Measurements from ENCODE around the gene KCNE3.

The KCNE3 gene

GRCh38 chr11:74447720-74448119 lies 19.6 kb downstream of the KCNE3 start:
- H4K20me1 ChIP-seq: no peaks in the 10 kb centered on the region
- H3K4me1 ChIP-seq: peaks cover 14% of the 10 kb centered on the region
- no peak overlapping the region for H3K27ac ChIP-seq
- no peak for TF ChIP-seq Cebpa-rat (IDR thresholded peaks at IDR 0.05)
- H3K36me3 ChIP-seq: no peaks in the 10 kb centered on the region
- H3K27me3 ChIP-seq: no peaks in the 10 kb centered on the region
- H3K9ac ChIP-seq: no peak overlapping the region
- no peaks in the 10 kb centered on the region for H3K9me3 ChIP-seq
- no peak overlapping the region for H3K4me2 ChIP-seq
- no peak overlapping the region for H3K4me3 ChIP-seq

GRCh38 chr11:74446532-74446938 lies 20.8 kb downstream of the KCNE3 start:
- Histone ChIP-seq H3K27me3 (no peaks in the 10 kb centered on the region), H3K4me3 (no peak overlapping the region), H3K4me2 (no peak overlapping the region), H3K9ac (no peak overlapping the region), H3K9me3 (no peaks in the 10 kb centered on the region), H3K36me3 (no peaks in the 10 kb centered on the region), H3K27ac (no peak overlapping the region), H4K20me1 (no peaks in the 10 kb centered on the region), H3K4me1 (peaks cover 14% of the 10 kb centered on the region)
- TF ChIP-seq Cebpa-rat (IDR thresholded peaks at IDR 0.05): no peak

DNA sequence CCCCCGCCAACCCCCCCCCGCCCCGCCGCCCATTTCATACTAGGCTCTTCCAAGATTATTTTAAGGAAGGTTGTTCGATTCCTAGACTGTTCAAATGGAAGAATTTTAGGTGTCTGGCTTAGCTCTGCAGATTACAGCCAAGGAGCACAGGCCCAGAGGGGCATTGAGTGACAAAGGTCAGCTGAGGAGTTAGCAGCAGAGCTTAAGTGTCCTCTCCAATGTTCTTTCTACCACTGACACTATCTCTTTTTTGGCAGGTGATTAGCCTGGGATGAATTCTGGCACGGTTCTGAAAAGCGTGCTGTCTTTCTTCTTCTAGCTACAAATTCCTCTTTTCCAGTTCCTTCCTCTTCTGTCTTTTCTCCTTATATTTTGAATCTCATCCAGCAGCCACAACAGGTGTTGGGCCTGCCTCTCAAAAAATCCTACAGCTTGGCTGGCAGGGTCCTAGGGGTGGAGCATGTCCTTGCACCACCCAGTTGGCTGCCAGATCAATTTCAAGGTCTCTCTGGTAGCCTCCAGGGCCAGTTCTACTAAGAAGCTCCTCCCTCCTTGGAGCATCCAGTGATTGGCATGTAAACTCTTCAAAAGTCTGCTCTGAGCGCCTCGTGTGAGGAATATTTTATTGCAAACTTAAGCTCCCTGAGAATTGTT lies 23.0 kb downstream of the KCNE3 start:
- Histone ChIP-seq H3K4me2 (no peak overlapping the region), H3K4me1 (peaks cover 6% of the 10 kb centered on the region), H4K20me1 (no peaks in the 10 kb centered on the region), H3K27ac (no peak overlapping the region), H3K36me3 (no peaks in the 10 kb centered on the region), H3K9me3 (peaks cover 9% of the 10 kb centered on the region; the same call in 1 of the 2 replicates), H3K9ac (no peak overlapping the region), H3K4me3 (no peak overlapping the region), H3K27me3 (no peaks in the 10 kb centered on the region)
- TF ChIP-seq Cebpa-rat (IDR thresholded peaks at IDR 0.05): no peak

DNA sequence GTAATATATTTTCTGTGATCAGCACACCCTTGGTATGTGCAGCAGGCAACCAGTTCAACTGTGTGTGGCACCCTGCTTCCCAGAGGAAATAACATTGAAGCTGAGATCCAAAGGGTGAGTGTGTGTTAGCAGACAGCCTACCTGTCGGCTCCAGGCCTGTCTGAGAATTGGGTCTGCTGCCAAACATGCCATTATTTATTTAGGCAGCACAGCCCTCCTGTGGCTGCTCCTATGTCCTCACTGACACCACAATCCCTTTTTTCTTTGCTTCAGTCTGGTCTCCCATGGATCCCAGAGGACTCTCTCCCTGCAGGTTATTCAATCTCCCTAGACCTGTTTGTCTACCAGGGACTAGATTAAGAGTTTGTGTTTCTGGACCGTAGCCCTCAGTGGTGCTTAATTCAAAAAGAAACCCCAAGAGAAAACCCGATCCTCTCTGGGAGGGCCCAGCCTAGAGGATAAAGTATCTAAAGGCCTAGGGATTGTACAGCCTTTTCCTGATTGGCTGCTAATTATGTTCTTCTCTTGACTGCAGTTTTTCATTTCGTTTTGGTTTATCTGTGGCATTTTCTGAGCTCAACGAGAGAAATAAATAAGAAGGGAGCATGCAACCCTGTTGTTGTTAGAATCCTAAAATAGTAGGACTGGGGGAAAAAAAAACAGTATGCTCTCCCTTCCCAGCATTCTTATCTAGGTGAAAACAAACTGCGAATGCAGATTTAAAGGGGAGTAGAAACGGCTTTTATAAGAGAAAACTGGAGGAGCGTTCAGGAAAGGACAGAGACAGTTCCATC lies 24.1 kb downstream of the KCNE3 start:
- Histone ChIP-seq H3K9me3 (peaks cover 9% of the 10 kb centered on the region; the same call in 1 of the 2 replicates), H3K36me3 (no peaks in the 10 kb centered on the region), H3K4me3 (no peak overlapping the region), H3K4me2 (no peak overlapping the region), H3K4me1 (peaks cover 6% of the 10 kb centered on the region; the same call in 1 of the 2 replicates), H3K27me3 (no peaks in the 10 kb centered on the region), H3K9ac (no peak overlapping the region), H3K27ac (no peak overlapping the region), H4K20me1 (no peaks in the 10 kb centered on the region)
- TF ChIP-seq Cebpa-rat (IDR thresholded peaks at IDR 0.05): no peak

GRCh38 chr11:74442636-74443035 lies 24.7 kb downstream of the KCNE3 start:
- Histone ChIP-seq H3K4me3 (no peak overlapping the region), H3K4me2 (no peak overlapping the region), H4K20me1 (no peaks in the 10 kb centered on the region), H3K27ac (no peak overlapping the region), H3K27me3 (no peaks in the 10 kb centered on the region), H3K4me1 (peaks cover 6% of the 10 kb centered on the region; the same call in 1 of the 2 replicates), H3K9me3 (peaks cover 9% of the 10 kb centered on the region; the same call in 1 of the 2 replicates), H3K36me3 (no peaks in the 10 kb centered on the region), H3K9ac (no peak overlapping the region)
- no peak for TF ChIP-seq Cebpa-rat (IDR thresholded peaks at IDR 0.05)

GRCh38 chr11:74438681-74439080 lies 28.7 kb downstream of the KCNE3 start:
- H3K4me2 ChIP-seq: no peak overlapping the region
- peaks cover 6% of the 10 kb centered on the region; the same call in 1 of the 2 replicates for H3K4me1 ChIP-seq
- no peaks in the 10 kb centered on the region for H3K36me3 ChIP-seq
- H4K20me1 ChIP-seq: no peaks in the 10 kb centered on the region
- H3K4me3 ChIP-seq: no peak overlapping the region
- TF ChIP-seq Cebpa-rat (IDR thresholded peaks at IDR 0.05): no peak
- H3K27ac ChIP-seq: no peak overlapping the region
- H3K9me3 ChIP-seq: peaks cover 9% of the 10 kb centered on the region; the same call in 1 of the 2 replicates
- no peak overlapping the region for H3K9ac ChIP-seq
- H3K27me3 ChIP-seq: no peaks in the 10 kb centered on the region

DNA sequence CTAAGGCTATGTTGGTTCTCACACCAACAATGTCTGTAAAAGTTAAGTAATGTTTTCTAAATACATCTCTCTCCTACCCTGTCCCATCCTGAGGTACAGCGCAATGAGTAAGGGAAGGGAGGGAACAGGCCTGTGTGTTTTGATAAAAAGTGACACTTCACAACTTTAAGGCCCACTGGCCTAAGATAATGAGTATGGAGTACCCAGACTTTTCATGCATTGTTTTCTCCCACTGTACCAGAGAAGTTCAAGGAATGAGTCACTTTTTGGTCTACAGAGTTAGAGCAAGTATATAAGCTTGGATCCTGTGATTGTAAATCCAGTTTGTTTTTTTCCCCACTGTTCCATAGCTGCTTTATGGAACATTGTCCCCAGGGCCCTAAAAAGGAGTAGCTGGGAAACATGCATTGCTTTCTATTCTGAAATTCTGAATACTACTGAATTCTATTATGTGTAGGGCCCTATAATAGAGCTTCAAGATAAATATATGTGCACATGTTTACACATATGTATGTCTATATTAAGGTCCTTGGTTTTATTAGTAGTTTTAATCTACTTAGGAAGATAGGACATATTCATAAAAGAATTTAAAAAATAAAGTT lies 29.8 kb downstream of the KCNE3 start:
- H3K9me3 ChIP-seq: peaks cover 9% of the 10 kb centered on the region; the same call in 1 of the 2 replicates
- no peaks in the 10 kb centered on the region for H3K4me1 ChIP-seq
- H4K20me1 ChIP-seq: no peaks in the 10 kb centered on the region
- H3K27me3 ChIP-seq: no peaks in the 10 kb centered on the region
- no peak overlapping the region for H3K27ac ChIP-seq
- no peak overlapping the region for H3K9ac ChIP-seq
- H3K4me2 ChIP-seq: no peak overlapping the region
- no peak overlapping the region for H3K4me3 ChIP-seq
- no peaks in the 10 kb centered on the region for H3K36me3 ChIP-seq
- no peak for TF ChIP-seq Cebpa-rat (IDR thresholded peaks at IDR 0.05)

DNA sequence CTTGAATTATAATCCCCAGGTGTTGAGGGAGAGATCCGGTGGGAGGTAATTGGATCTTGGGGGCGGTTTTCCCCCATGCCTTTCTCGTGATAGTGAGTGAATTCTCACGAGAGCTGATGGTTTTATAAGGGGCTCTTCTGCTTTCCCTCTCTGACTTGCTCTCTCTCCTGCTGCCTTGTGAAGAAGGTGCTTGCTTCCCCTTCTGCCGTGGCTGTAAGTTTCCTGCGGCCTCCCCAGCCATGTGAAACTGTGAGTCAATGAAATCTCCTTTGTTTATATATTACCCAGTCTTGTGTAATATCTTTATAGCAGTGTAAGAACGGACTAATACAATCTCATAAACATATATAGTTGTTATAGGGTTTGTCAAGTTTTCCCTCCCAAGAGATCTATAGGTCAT lies 32.8 kb downstream of the KCNE3 start:
- TF ChIP-seq Cebpa-rat (IDR thresholded peaks at IDR 0.05): no peak
- Histone ChIP-seq H3K27me3 (no peaks in the 10 kb centered on the region), H3K27ac (no peak overlapping the region), H3K9me3 (no peaks in the 10 kb centered on the region), H4K20me1 (no peaks in the 10 kb centered on the region), H3K4me1 (no peaks in the 10 kb centered on the region), H3K4me3 (no peak overlapping the region), H3K9ac (no peak overlapping the region), H3K4me2 (no peak overlapping the region), H3K36me3 (no peaks in the 10 kb centered on the region)

GRCh38 chr11:74429205-74429604 lies 38.1 kb downstream of the KCNE3 start:
- no peak for TF ChIP-seq Cebpa-rat (IDR thresholded peaks at IDR 0.05)
- no peaks in the 10 kb centered on the region for H3K4me1 ChIP-seq
- H3K9ac ChIP-seq: no peak overlapping the region
- no peak overlapping the region for H3K27ac ChIP-seq
- H3K27me3 ChIP-seq: no peaks in the 10 kb centered on the region
- peaks cover 10% of the 10 kb centered on the region for H3K9me3 ChIP-seq
- H3K4me3 ChIP-seq: no peak overlapping the region
- no peaks in the 10 kb centered on the region for H4K20me1 ChIP-seq
- no peak overlapping the region for H3K4me2 ChIP-seq
- H3K36me3 ChIP-seq: no peaks in the 10 kb centered on the region

DNA sequence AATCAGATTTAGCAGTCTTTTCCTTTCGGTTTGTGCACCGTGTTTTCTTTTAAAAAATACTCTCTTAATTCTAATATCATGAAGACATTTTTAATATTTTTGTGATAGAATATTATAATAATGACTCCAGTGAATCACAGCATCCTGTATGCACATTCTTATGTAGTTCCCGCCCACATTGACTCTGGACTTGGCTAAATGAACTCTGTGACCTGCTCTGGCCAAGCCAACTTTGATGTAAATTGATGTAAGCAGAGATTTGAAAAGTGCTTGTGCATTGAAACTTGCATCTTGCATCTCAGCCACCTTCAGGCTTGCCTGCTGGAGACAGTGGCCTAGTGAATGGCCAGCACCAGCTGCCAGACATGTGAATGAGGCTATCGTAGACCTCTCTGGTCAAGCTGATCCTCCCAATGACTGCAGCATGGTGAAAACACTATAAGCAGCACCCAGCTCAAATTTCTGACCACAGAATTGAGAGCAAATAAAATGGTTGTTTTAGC lies 39.9 kb downstream of the KCNE3 start:
- H3K9me3 ChIP-seq: peaks cover 10% of the 10 kb centered on the region

More for the DNA sequence above, 39.9 kb downstream of the KCNE3 start:
- no peak overlapping the region for H3K27ac ChIP-seq
- H3K36me3 ChIP-seq: no peaks in the 10 kb centered on the region
- H3K27me3 ChIP-seq: no peaks in the 10 kb centered on the region
- H3K4me2 ChIP-seq: no peak overlapping the region
- H4K20me1 ChIP-seq: no peaks in the 10 kb centered on the region
- no peak for TF ChIP-seq Cebpa-rat (IDR thresholded peaks at IDR 0.05)
- H3K4me1 ChIP-seq: no peaks in the 10 kb centered on the region
- no peak overlapping the region for H3K9ac ChIP-seq
- H3K4me3 ChIP-seq: no peak overlapping the region
